ENCODE data around the gene RHOT2. TPM values are rescaled to one million over a fixed set of nuclear protein-coding genes. Genes with fewer than 3 reads are reported as not detected.
"Not testable (repeated sequence)": the region's sequence is repeated elsewhere in the genome, so short reads cannot be mapped to it uniquely, and the experiment has no call there.

Gene RHOT2
- polyA plus RNA-seq, 1 donor (not counting 4 experiments of a cell fraction or from before 2014, with no cell fraction given), result 58.7 TPM

DNA sequence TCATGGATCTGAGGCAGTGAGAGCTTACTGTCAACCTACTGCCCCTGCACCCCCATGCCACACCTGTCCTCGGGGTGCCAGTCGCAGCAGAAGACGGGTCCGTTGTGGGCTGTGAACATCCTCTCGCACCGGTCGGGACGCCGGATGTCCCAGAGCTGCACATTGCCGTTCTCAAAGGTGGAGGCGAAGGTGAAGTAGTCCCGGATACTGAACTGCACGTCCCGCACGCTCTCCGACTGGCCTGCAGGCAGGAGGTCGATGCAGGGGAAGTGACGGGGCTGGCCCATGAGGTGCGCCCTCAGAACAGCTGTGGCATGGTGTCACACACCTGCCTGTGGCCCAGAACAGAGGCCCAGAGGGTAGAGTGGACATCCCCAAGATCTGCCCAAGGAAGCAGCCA lies 19.6 kb downstream of the RHOT2 start:
- no peak for TF ChIP-seq CTCF (optimal IDR thresholded peaks at IDR 0.05 in 1 of 3, IDR thresholded peaks at IDR 0.05 in 1 of 3, conservative IDR thresholded peaks at IDR 0.05 in 1 of 3; ENCODE audit: extremely low read depth in 1 of 3, insufficient read depth in 2 of 3, low read length in 3 of 3)
- no peak for TF ChIP-seq EZH2 (IDR thresholded peaks at IDR 0.05; ENCODE audit: low read length)
- peaks cover 13% of the 10 kb centered on the region for H3K27me3 ChIP-seq (ENCODE audit: control insufficient read depth, extremely low read depth, insufficient read depth, low read length)
- dilution Hi-C loops (cut with MboI; ENCODE audit: extremely low pct_ligation_motif_present, low sequenced_read_pairs), result no loop called here
- no peak overlapping the region for H2AFZ ChIP-seq (ENCODE audit: control insufficient read depth, low read length)
- no peak overlapping the region for H3K4me2 ChIP-seq (ENCODE audit: control insufficient read depth, extremely low read depth, insufficient read depth, low read depth, low read length)
- H3K4me3 ChIP-seq (ENCODE audit: control insufficient read depth in 2 of 3, extremely low read depth in 1 of 3, insufficient read depth in 2 of 3, low read depth in 1 of 3, low read length in 3 of 3), result no peak overlapping the region
- FAIRE-seq (no peak), DNase-seq (ENCODE audit: low read depth, low spot score) (no peak)
- H3K36me3 ChIP-seq (ENCODE audit: control insufficient read depth in 2 of 2, extremely low read depth in 1 of 2, insufficient read depth in 2 of 2, low read length in 2 of 2), result peaks cover 2 to 24% of the 10 kb centered on the region in 2 experiments
- H4K20me1 ChIP-seq (ENCODE audit: control insufficient read depth, extremely low read depth, insufficient read depth, low read length), result no peaks in the 10 kb centered on the region
- no peak overlapping the region for H3K9ac ChIP-seq (ENCODE audit: control insufficient read depth, extremely low read depth, insufficient read depth, low read length)
- peaks cover 23% of the 10 kb centered on the region for H3K79me2 ChIP-seq (ENCODE audit: control insufficient read depth, insufficient read depth, low read length)
- no peaks in the 10 kb centered on the region for H3K9me3 ChIP-seq (ENCODE audit: control insufficient read depth, low read depth, low read length)
- no peaks in the 10 kb centered on the region for H3K9me1 ChIP-seq (ENCODE audit: control insufficient read depth, extremely low read depth, insufficient read depth, low read length)
- no peak overlapping the region for H3K27ac ChIP-seq (ENCODE audit: control insufficient read depth, insufficient read depth, low read length)
- peaks cover 21% of the 10 kb centered on the region for H3K4me1 ChIP-seq (ENCODE audit: control insufficient read depth, extremely low read depth, insufficient read depth, low read length)

DNA sequence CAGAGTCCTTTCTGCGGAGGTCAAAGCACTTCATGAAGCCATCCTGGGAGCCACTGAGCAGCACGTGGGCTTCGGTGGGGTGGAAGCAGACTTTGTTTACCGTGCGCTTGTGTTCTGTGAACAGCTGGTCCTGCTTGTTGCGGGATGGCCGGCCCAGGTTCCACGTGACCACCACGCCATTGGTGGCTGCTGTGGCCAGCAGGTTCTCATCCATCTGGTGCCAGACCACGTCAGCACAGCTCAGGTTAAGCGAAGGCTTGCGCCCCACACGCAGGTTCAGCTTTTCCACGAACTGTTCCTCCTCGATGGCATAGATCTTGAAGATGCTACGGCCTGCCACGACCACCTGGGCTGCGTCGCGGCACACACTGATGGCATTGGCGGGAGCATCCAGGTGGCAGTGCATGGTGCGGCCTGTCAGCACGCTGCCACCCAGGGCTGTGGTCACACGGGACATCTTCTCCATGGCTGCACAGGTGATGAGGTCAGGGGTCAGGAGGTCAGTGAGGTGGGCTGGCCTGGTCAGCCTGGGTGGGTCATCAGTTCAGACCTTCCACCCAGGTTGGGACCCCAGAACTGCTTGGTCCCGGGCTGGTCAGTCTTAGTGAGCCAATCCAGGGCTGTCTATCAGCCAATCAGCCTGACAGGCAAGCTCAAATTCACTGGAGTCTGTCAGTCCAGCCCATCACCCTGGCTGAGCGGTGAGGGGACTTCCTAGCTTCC lies 21.4 kb downstream of the RHOT2 start:
- Histone ChIP-seq H3K4me2 (ENCODE audit: control insufficient read depth, extremely low read depth, insufficient read depth, low read depth, low read length) (peak overlapping the region; percentile 83), H3K9me1 (ENCODE audit: control insufficient read depth, extremely low read depth, insufficient read depth, low read length) (no peaks in the 10 kb centered on the region), H3K27me3 (ENCODE audit: control insufficient read depth, extremely low read depth, insufficient read depth, low read length) (peaks cover 31% of the 10 kb centered on the region), H4K20me1 (ENCODE audit: control insufficient read depth, extremely low read depth, insufficient read depth, low read length) (no peaks in the 10 kb centered on the region), H3K4me3 (ENCODE audit: control insufficient read depth in 2 of 3, extremely low read depth in 1 of 3, insufficient read depth in 2 of 3, low read depth in 1 of 3, low read length in 3 of 3) (peak overlapping the region; percentile 56 to 97 (median 88)), H3K79me2 (ENCODE audit: control insufficient read depth, insufficient read depth, low read length) (peaks cover 11% of the 10 kb centered on the region), H3K27ac (ENCODE audit: control insufficient read depth, insufficient read depth, low read length) (peak overlapping the region; percentile 65), H3K36me3 (ENCODE audit: control insufficient read depth in 2 of 2, extremely low read depth in 1 of 2, insufficient read depth in 2 of 2, low read length in 2 of 2) (peaks cover 2 to 15% of the 10 kb centered on the region in 2 experiments), H2AFZ (ENCODE audit: control insufficient read depth, low read length) (no peak overlapping the region), H3K9ac (ENCODE audit: control insufficient read depth, extremely low read depth, insufficient read depth, low read length) (peak overlapping the region; percentile 85), H3K9me3 (ENCODE audit: control insufficient read depth, low read depth, low read length) (no peaks in the 10 kb centered on the region), H3K4me1 (ENCODE audit: control insufficient read depth, extremely low read depth, insufficient read depth, low read length) (peaks cover 9% of the 10 kb centered on the region)
- TF ChIP-seq EZH2 (IDR thresholded peaks at IDR 0.05; ENCODE audit: low read length) (no peak), CTCF (optimal IDR thresholded peaks at IDR 0.05 in 1 of 3, IDR thresholded peaks at IDR 0.05 in 1 of 3, conservative IDR thresholded peaks at IDR 0.05 in 1 of 3; ENCODE audit: extremely low read depth in 1 of 3, insufficient read depth in 2 of 3, low read length in 3 of 3) (no peak)
- dilution Hi-C loops (cut with MboI; ENCODE audit: extremely low pct_ligation_motif_present, low sequenced_read_pairs), result no loop called here
- DNase-seq (ENCODE audit: low read depth, low spot score) (no peak), FAIRE-seq (no peak)

DNA sequence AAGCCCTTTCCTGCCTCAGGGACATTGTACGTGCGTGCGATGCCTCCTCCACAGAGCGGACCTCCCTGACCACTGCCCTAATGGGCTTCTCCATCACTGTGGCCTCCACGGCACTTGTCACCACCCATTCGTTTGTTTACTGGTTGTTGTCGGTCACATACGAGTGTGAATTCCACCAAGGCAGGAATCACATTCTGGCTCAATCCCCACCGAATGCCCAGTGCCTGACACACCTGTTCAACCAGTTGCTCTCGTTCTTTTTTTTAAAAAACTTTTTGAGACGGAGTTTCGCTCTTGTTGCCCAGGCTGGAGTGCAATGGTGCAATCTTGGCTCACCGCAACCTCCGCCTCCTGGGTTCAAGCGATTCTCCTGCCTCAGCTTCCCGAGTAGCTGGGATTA lies 23.3 kb downstream of the RHOT2 start:
- DNase-seq (ENCODE audit: low read depth, low spot score); H3K9ac ChIP-seq (ENCODE audit: control insufficient read depth, extremely low read depth, insufficient read depth, low read length); H3K27ac ChIP-seq (ENCODE audit: control insufficient read depth, insufficient read depth, low read length); H3K4me2 ChIP-seq (ENCODE audit: control insufficient read depth, extremely low read depth, insufficient read depth, low read depth, low read length); H3K9me1 ChIP-seq (ENCODE audit: control insufficient read depth, extremely low read depth, insufficient read depth, low read length); dilution Hi-C loops (cut with MboI; ENCODE audit: extremely low pct_ligation_motif_present, low sequenced_read_pairs); H2AFZ ChIP-seq (ENCODE audit: control insufficient read depth, low read length); FAIRE-seq; H3K79me2 ChIP-seq (ENCODE audit: control insufficient read depth, insufficient read depth, low read length); H3K36me3 ChIP-seq (ENCODE audit: control insufficient read depth in 2 of 2, extremely low read depth in 1 of 2, insufficient read depth in 2 of 2, low read length in 2 of 2); H3K9me3 ChIP-seq (ENCODE audit: control insufficient read depth, low read depth, low read length); H4K20me1 ChIP-seq (ENCODE audit: control insufficient read depth, extremely low read depth, insufficient read depth, low read length); H3K4me3 ChIP-seq (ENCODE audit: control insufficient read depth in 2 of 3, extremely low read depth in 1 of 3, insufficient read depth in 2 of 3, low read depth in 1 of 3, low read length in 3 of 3): not testable (repeated sequence)
- Histone ChIP-seq H3K4me1 (ENCODE audit: control insufficient read depth, extremely low read depth, insufficient read depth, low read length) (peaks cover 12% of the 10 kb centered on the region), H3K27me3 (ENCODE audit: control insufficient read depth, extremely low read depth, insufficient read depth, low read length) (peaks cover 49% of the 10 kb centered on the region)

Measured in keratinocyte (primary cell).